Osteocyte (in vitro differentiated cells): Measurements from ENCODE around the gene FAM185A. TPM values are rescaled to one million over a fixed set of nuclear protein-coding genes. Genes with fewer than 3 reads are reported as not detected.

Experiments
- DNase-seq: peaks from one replicate; pipeline ENCODE4 v3.0.0; 2021; ENCODE audit warnings: mixed read lengths; ENCODE audit not compliant: unreplicated experiment; ENCODE audit errors: extremely low spot score
- H3K27ac Mint-ChIP-seq: one replicate; pipeline ENCODE4 v1.8.0; 2021; ENCODE audit warnings: mild to moderate bottlenecking, mixed read lengths; ENCODE audit not compliant: unreplicated experiment
- H3K27me3 Mint-ChIP-seq: one replicate; pipeline ENCODE4 v1.8.0; 2021; ENCODE audit warnings: mixed read lengths; ENCODE audit not compliant: unreplicated experiment
- H3K36me3 Mint-ChIP-seq: one replicate; pipeline ENCODE4 v1.8.0; 2021; ENCODE audit warnings: mixed read lengths; ENCODE audit not compliant: unreplicated experiment
- H3K4me1 Mint-ChIP-seq: one replicate; pipeline ENCODE4 v1.8.0; 2021; ENCODE audit warnings: mixed read lengths; ENCODE audit not compliant: unreplicated experiment
- H3K4me3 Mint-ChIP-seq: one replicate; pipeline ENCODE4 v1.8.0; 2021; ENCODE audit warnings: mild to moderate bottlenecking, moderate library complexity, mixed read lengths; ENCODE audit not compliant: unreplicated experiment
- H3K9me3 Mint-ChIP-seq: one replicate; pipeline ENCODE4 v1.8.0; 2021; ENCODE audit warnings: mixed read lengths; ENCODE audit not compliant: unreplicated experiment
- CTCF ChIP-seq: fragments of 200-600 bp; sonication (generic); IDR thresholded peaks from 2 replicates; pipeline ENCODE4 v1.5.0; 2021; ENCODE audit warnings: antibody characterized with exemption, mild to moderate bottlenecking, moderate library complexity
- total RNA-seq: library from RNA; stranded (reverse); gene quantifications from 2 replicates; pipeline ENCODE4 v1.2.1, GENCODE V29; 2021

Gene FAM185A
- total RNA-seq, 1 donor from 2014 or later, result 7.8 TPM

GRCh38 chr7:102828286-102828685 is 79.5 kb downstream of the FAM185A start:
- Mint-ChIP-seq H3K27ac (no peak overlapping the region), H3K27me3 (no peaks in the 10 kb centered on the region), H3K9me3 (no peaks in the 10 kb centered on the region), H3K4me3 (no peak overlapping the region), H3K36me3 (peaks cover 15% of the 10 kb centered on the region), H3K4me1 (peaks cover 16% of the 10 kb centered on the region)
- TF ChIP-seq CTCF, result no peak
- no peak for DNase-seq

GRCh38 chr7:102829075-102829474 is 80.3 kb downstream of the FAM185A start:
- peaks cover 15% of the 10 kb centered on the region for H3K36me3 Mint-ChIP-seq
- H3K27ac Mint-ChIP-seq, result no peak overlapping the region
- no peaks in the 10 kb centered on the region for H3K9me3 Mint-ChIP-seq
- peaks cover 18% of the 10 kb centered on the region for H3K4me1 Mint-ChIP-seq
- TF ChIP-seq CTCF, result no peak
- no peaks in the 10 kb centered on the region for H3K27me3 Mint-ChIP-seq
- H3K4me3 Mint-ChIP-seq, result no peak overlapping the region
- DNase-seq, result no peak

GRCh38 chr7:102830197-102830596 is 81.4 kb downstream of the FAM185A start:
- Mint-ChIP-seq H3K4me3 (no peak overlapping the region), H3K4me1 (peaks cover 26% of the 10 kb centered on the region), H3K36me3 (peaks cover 15% of the 10 kb centered on the region), H3K27ac (no peak overlapping the region), H3K27me3 (no peaks in the 10 kb centered on the region), H3K9me3 (no peaks in the 10 kb centered on the region)
- TF ChIP-seq CTCF, result no peak
- DNase-seq, result no peak

GRCh38 chr7:102832674-102833073 is 83.9 kb downstream of the FAM185A start:
- H3K9me3 Mint-ChIP-seq, result no peaks in the 10 kb centered on the region
- H3K4me3 Mint-ChIP-seq, result no peak overlapping the region
- no peaks in the 10 kb centered on the region for H3K27me3 Mint-ChIP-seq
- DNase-seq, result no peak
- peaks cover 46% of the 10 kb centered on the region for H3K4me1 Mint-ChIP-seq
- no peak overlapping the region for H3K27ac Mint-ChIP-seq
- no peak for TF ChIP-seq CTCF
- peaks cover 9% of the 10 kb centered on the region for H3K36me3 Mint-ChIP-seq

- TF ChIP-seq CTCF, result no peak
- Mint-ChIP-seq H3K27ac (no peak overlapping the region), H3K9me3 (no peaks in the 10 kb centered on the region), H3K4me1 (peaks cover 48% of the 10 kb centered on the region), H3K4me3 (no peak overlapping the region), H3K36me3 (peaks cover 7% of the 10 kb centered on the region), H3K27me3 (no peaks in the 10 kb centered on the region)
- no peak for DNase-seq
Measured at GRCh38 chr7:102833343-102833742, 84.5 kb downstream of the FAM185A start.
